Measurements from ENCODE around the gene DOK3.

The DOK3 gene

DNA sequence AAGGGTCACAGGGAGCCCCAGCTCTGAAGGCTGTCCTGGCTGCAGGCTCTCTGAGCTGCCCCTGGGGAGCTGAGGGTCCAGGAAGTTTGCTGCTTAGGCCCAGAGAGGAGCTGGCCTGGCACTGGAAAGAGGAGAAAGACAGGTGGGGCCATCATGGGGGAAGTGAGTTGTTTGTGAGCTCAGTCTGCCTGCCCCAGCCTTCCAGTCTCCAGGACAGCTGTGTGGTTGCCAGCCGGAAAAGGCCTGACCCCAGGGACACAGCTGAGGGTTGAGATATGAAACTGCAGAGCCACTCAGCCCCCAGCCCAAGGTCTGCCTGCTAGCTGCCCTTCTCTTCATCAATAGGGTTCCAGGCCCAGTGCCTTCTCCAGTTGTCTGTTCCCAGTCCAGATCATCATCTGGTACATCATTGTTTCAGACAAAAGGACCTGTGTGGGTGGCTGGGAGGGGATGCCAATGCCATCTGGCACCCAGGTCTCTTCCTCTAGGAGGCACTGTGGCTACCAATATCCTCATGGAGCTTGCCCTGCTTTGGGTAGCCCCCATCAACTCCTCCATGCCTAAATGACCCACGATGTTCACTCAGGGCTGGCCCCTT lies 11.4 kb upstream of the DOK3 start:
- TF ChIP-seq, protein P1, sequence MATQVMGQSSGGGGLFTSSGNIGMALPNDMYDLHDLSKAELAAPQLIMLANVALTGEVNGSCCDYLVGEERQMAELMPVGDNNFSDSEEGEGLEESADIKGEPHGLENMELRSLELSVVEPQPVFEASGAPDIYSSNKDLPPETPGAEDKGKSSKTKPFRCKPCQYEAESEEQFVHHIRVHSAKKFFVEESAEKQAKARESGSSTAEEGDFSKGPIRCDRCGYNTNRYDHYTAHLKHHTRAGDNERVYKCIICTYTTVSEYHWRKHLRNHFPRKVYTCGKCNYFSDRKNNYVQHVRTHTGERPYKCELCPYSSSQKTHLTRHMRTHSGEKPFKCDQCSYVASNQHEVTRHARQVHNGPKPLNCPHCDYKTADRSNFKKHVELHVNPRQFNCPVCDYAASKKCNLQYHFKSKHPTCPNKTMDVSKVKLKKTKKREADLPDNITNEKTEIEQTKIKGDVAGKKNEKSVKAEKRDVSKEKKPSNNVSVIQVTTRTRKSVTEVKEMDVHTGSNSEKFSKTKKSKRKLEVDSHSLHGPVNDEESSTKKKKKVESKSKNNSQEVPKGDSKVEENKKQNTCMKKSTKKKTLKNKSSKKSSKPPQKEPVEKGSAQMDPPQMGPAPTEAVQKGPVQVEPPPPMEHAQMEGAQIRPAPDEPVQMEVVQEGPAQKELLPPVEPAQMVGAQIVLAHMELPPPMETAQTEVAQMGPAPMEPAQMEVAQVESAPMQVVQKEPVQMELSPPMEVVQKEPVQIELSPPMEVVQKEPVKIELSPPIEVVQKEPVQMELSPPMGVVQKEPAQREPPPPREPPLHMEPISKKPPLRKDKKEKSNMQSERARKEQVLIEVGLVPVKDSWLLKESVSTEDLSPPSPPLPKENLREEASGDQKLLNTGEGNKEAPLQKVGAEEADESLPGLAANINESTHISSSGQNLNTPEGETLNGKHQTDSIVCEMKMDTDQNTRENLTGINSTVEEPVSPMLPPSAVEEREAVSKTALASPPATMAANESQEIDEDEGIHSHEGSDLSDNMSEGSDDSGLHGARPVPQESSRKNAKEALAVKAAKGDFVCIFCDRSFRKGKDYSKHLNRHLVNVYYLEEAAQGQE (IDR thresholded peaks at IDR 0.05; ENCODE audit: insufficient replicate concordance, low read depth): no peak
- TF ChIP-seq POLR2AphosphoS5 (IDR thresholded peaks at IDR 0.05; ENCODE audit: low read depth): 0 out of 2 replicates have a peak, but pooled peaks have one; percentile 32
- no peak for TF ChIP-seq GABPA (IDR thresholded peaks at IDR 0.05; ENCODE audit: low read depth)
- H3K4me3 ChIP-seq (replicated peaks; ENCODE audit: insufficient read depth, low read length): no peak overlapping the region
- H3K27me3 ChIP-seq (ENCODE audit: insufficient read depth, poor library complexity, severe bottlenecking): no peaks in the 10 kb centered on the region
- DNase-seq (ENCODE audit: low read depth in 1 of 2, low spot score in 1 of 2): no peak
- H3K27ac ChIP-seq (replicated peaks): no peak overlapping the region

DNA sequence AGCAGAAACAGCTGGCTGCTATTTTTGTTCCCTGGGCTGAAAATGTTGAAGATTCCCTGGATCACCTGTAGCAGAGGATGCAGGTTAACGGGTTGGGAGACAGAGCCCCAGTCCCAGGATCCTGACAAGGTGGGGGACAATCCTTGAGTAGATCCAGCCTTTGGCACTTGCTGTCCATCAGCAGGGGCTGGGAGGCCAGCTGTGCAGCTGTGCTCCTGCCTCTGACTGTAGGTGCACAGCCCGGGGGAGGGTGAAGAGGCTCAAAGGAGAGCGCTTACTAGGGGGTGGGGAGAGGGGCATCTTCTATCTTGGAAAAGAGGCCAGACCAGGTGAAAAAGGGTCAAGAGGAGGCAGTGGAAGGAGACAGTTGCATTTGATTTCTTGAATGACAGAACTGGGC lies 10.6 kb upstream of the DOK3 start:
- TF ChIP-seq POLR2AphosphoS5 (IDR thresholded peaks at IDR 0.05; ENCODE audit: low read depth) (no peak), GABPA (IDR thresholded peaks at IDR 0.05; ENCODE audit: low read depth) (no peak), SPI1 (IDR thresholded peaks at IDR 0.05; ENCODE audit: borderline replicate concordance, low read depth) (no peak)
- TF ChIP-seq, protein P2, sequence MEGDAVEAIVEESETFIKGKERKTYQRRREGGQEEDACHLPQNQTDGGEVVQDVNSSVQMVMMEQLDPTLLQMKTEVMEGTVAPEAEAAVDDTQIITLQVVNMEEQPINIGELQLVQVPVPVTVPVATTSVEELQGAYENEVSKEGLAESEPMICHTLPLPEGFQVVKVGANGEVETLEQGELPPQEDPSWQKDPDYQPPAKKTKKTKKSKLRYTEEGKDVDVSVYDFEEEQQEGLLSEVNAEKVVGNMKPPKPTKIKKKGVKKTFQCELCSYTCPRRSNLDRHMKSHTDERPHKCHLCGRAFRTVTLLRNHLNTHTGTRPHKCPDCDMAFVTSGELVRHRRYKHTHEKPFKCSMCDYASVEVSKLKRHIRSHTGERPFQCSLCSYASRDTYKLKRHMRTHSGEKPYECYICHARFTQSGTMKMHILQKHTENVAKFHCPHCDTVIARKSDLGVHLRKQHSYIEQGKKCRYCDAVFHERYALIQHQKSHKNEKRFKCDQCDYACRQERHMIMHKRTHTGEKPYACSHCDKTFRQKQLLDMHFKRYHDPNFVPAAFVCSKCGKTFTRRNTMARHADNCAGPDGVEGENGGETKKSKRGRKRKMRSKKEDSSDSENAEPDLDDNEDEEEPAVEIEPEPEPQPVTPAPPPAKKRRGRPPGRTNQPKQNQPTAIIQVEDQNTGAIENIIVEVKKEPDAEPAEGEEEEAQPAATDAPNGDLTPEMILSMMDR (IDR thresholded peaks at IDR 0.05; ENCODE audit: insufficient read depth, low read length): no peak
- TF ChIP-seq, protein P1 (IDR thresholded peaks at IDR 0.05; ENCODE audit: insufficient replicate concordance, low read depth): no peak

DNA sequence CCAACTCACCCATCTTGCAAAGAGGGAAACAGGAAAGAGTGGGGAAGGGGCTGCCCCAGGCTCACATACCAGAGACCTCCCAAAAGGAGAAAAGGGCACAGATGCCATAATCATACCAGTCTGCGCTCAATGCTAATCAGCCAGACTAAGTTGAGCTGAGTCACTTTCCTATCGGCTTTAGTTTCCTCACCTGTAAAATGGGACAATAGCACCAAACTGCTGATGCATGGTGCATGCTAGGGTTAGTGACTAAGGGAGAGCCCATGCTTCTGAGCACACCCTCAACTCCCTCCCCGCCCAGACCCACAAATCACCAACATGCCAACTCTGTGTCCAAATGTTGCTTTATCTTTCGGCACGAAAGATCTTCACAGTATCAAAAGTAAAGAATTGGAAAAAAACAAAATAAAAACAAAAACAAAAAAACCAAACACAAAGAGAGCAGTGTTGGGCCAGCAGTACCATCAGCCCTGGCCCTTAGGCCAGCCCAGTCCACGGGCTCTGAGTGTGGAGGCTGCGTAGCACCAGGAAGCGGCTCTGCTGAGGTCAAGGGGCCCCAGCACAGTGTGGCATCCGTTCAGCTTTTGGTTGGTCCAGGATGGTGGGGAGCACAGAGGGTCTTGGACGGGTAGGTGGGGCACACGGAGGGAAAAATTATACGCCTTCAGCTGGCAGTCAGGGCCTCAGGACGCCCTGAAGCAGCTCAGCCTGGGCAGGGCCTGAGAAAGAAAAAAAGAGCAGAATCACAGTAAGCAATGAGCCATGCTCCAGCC lies 10.0 kb upstream of the DOK3 start:
- Histone ChIP-seq H3K27me3 (ENCODE audit: insufficient read depth, poor library complexity, severe bottlenecking) (no peaks in the 10 kb centered on the region), H3K27ac (replicated peaks) (no peak overlapping the region), H3K4me3 (replicated peaks; ENCODE audit: insufficient read depth, low read length) (no peak overlapping the region)
- TF ChIP-seq POLR2AphosphoS5 (IDR thresholded peaks at IDR 0.05; ENCODE audit: low read depth): no peak
- TF ChIP-seq, protein P2 (IDR thresholded peaks at IDR 0.05; ENCODE audit: insufficient read depth, low read length): no peak
- no peak for TF ChIP-seq GABPA (IDR thresholded peaks at IDR 0.05; ENCODE audit: low read depth)
- TF ChIP-seq, protein P1 (IDR thresholded peaks at IDR 0.05; ENCODE audit: insufficient replicate concordance, low read depth): no peak
- TF ChIP-seq SPI1 (IDR thresholded peaks at IDR 0.05; ENCODE audit: borderline replicate concordance, low read depth): no peak
- no peak for DNase-seq (ENCODE audit: low read depth in 1 of 2, low spot score in 1 of 2)

More for the DNA sequence above, 10.6 kb upstream of the DOK3 start:
- no peaks in the 10 kb centered on the region for H3K27me3 ChIP-seq (ENCODE audit: insufficient read depth, poor library complexity, severe bottlenecking)
- no peak overlapping the region for H3K27ac ChIP-seq (replicated peaks)
- DNase-seq (ENCODE audit: low read depth in 1 of 2, low spot score in 1 of 2): no peak
- no peak overlapping the region for H3K4me3 ChIP-seq (replicated peaks; ENCODE audit: insufficient read depth, low read length)
